Epithelial cell of esophagus (primary cell): ENCODE data around the gene BIRC3.

Experiments
- DNase-seq: peaks from one replicate; pipeline ENCODE4 v3.0.0; 2010; ENCODE audit warnings: low read depth
- H3K4me3 ChIP-seq: 2 replicates; pipeline ENCODE4 v1.5.1; 2011; ENCODE audit warnings: mild to moderate bottlenecking, low read length, control low read depth
- CTCF ChIP-seq: IDR thresholded peaks from 2 replicates; pipeline ENCODE4 v1.5.1; 2011; ENCODE audit warnings: low read depth, mild to moderate bottlenecking, low read length, control low read depth, inconsistent platforms; ENCODE audit not compliant: insufficient read depth; ENCODE audit errors: missing control alignments

The BIRC3 gene

GRCh38 chr11:102385085-102386007, 68.1 kb downstream of the BIRC3 start:
- no peak for TF ChIP-seq CTCF
- no peak overlapping the region for H3K4me3 ChIP-seq
- DNase-seq: no peak

GRCh38 chr11:102386136-102386734, 69.0 kb downstream of the BIRC3 start:
- DNase-seq: no peak
- no peak for TF ChIP-seq CTCF
- no peak overlapping the region for H3K4me3 ChIP-seq

DNA sequence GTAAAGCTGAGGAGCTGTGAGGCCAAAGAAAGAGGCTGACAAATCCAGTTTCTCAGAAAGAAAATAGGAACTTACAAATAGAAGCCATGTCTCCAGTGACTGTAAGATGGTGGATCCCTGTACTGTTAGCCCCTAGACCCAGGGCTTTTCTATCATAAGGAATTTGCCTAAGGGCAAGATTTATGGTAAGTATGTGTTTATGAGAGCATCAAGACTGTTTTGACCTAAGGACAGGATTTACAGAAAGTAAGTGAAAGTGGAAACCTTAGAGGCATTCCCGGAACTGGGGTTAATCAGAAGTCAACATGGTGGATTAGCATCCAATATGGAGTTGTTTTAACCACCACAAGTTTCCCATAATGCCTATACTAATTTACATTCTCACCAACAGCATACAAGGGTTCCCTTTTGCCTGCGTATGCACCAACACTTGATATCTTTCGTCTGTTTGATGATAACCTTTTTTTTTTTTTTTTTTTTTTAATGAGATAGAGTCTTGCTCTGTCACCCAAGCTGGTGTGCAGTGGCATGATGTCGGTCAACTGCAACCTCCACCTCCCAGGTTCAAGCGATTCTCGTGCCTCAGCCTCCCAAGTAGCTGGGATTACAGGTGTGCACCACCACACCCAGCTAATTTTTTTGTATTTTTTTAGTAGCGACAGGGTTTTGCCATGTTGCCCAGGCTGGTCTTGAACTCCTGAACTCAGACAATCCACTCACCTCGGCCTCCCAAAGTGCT, 69.9 kb downstream of the BIRC3 start:
- DNase-seq: no peak
- TF ChIP-seq CTCF: no peak
- H3K4me3 ChIP-seq: no peak overlapping the region
